Measurements from ENCODE around the gene CADM4.

DNA sequence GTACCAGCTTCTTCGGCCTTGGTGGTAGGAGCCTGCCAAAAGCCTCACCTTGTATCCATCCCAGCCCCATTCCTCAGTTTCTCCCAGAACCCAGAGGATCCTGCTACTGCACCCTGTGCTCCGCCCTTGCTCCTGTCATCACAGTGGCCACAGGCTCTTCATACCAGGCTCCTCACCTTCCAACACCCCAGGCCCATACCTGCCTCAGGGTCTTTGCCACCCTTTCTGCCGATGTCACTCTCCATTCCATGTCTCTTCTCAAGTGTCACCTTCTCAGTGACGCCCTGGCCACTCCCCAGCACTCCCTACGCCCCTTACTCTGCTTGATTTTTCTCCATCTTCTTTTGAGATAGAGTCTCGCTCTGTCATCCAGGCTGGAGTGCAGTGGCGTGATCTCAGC is 29.8 kb downstream of the CADM4 start:
- TF ChIP-seq ZBTB7A (IDR thresholded peaks at IDR 0.05; ENCODE audit: low read depth) (no peak), EP300 (IDR thresholded peaks at IDR 0.05; ENCODE audit: borderline replicate concordance) (no peak), CEBPB (IDR thresholded peaks at IDR 0.05) (no peak), TAF1 (IDR thresholded peaks at IDR 0.05; ENCODE audit: low read depth) (no peak), CREB1 (IDR thresholded peaks at IDR 0.05; ENCODE audit: low read depth) (no peak), FOXM1 (IDR thresholded peaks at IDR 0.05; ENCODE audit: borderline replicate concordance, low read depth) (no peak), TCF12 (IDR thresholded peaks at IDR 0.05; ENCODE audit: low read depth) (no peak), EGR1 (IDR thresholded peaks at IDR 0.05) (no peak)
- TF ChIP-seq, protein P1, sequence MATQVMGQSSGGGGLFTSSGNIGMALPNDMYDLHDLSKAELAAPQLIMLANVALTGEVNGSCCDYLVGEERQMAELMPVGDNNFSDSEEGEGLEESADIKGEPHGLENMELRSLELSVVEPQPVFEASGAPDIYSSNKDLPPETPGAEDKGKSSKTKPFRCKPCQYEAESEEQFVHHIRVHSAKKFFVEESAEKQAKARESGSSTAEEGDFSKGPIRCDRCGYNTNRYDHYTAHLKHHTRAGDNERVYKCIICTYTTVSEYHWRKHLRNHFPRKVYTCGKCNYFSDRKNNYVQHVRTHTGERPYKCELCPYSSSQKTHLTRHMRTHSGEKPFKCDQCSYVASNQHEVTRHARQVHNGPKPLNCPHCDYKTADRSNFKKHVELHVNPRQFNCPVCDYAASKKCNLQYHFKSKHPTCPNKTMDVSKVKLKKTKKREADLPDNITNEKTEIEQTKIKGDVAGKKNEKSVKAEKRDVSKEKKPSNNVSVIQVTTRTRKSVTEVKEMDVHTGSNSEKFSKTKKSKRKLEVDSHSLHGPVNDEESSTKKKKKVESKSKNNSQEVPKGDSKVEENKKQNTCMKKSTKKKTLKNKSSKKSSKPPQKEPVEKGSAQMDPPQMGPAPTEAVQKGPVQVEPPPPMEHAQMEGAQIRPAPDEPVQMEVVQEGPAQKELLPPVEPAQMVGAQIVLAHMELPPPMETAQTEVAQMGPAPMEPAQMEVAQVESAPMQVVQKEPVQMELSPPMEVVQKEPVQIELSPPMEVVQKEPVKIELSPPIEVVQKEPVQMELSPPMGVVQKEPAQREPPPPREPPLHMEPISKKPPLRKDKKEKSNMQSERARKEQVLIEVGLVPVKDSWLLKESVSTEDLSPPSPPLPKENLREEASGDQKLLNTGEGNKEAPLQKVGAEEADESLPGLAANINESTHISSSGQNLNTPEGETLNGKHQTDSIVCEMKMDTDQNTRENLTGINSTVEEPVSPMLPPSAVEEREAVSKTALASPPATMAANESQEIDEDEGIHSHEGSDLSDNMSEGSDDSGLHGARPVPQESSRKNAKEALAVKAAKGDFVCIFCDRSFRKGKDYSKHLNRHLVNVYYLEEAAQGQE (IDR thresholded peaks at IDR 0.05; ENCODE audit: low read depth): no peak
